ENCODE data around the gene TFDP1.

Gene TFDP1

DNA sequence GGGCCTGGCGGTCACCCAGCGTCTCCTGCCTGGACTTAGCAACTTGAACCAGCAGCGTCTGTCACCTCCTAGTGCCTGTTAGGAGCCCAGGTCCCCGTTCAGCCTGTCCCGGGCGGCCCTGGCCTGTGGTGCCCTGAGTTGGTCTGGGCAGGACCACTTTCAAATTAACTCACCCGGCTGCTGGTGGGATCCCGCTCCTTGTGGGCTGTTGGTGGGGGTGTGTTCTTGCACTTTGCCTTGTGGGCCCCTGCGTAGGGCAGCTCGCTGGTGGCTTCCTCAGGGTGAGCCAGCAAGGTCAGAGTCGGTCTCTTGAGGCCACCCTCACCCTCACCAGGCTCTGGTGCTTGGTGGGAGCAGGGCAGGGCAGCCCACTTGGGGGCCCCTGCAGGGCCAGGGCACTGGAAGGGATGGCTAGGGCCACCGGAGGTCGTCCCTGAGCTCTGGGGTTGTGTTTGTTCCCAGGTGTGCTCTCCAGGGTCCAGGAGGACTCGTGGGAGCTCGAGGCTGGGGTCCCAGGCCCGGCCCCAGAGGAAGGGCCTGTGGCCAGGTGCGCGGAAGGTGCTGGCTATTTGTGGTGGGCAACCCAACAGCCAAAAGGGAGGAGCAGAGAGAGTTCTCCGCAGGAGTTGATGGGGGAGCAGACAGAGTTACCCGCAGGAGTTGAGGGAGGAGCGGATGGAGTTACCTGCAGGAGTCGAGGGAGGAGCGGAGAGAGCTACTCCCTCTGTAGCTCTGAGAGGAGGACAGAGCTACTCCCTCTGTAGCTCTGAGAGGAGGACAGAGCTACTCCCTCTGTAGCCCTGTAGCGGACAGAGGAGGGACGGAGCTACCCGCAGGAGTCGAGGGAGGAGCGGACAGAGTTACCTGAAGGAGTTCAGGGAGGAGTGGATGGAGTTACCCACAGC, 16.9 kb downstream of the TFDP1 start:
- DNase-seq, result no peak

DNA sequence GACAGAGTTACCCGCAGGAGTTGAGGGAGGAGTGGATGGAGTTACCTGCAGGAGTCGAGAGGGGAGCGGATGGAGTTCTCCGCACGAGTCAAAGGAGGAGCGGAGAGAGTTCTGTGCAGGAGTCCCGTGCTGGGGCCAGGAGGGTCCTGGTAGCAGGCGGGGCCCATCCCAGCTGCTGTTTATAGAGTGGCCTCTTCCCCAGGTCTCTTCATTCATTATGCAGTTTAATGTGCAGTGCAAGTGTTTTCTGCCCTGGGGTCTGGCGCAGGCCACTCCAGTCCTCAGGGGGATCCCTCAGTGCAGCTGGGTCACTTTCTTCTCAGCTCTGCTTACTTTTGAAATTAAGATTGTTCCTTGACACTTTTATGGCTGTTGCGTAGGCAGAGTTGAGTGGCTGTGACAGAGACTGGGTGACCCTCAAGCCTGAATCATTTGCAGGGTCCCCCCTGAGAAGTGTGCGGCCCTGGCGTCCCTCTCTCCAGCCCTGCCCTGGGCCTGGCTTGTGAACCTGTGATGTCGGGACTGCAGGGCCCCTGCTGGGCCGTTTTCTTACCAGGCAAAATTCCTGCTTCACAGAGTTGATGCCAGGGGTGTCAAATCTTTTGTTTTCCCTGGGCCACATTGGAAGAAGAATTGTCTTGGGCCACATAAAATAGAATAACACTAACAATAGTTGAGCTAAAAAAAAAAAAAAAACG, 17.9 kb downstream of the TFDP1 start:
- DNase-seq, result no peak

- DNase-seq, result no peak
Observed at GRCh38 chr13:113603116-113603710, 18.7 kb downstream of the TFDP1 start.

DNA sequence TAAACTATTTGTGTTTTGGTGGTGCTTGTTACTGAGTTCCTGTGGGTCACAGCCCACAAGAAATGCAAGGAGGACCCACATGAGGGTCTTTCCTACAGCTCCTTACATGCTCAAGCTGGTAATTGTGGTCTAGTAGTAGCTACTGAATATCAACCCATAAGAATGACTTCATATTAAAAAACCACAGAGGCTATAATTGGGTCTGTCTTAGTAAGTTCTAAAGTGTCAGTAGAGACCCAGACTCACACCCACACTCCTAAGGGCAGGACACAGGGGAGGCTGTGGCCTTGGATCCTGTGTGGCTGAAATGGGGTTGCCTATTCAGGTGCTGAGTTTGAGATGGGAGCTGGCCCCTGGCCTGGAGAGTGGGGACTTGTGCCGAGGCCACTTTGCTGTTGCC, 19.6 kb downstream of the TFDP1 start:
- no peak for DNase-seq

- no peak for DNase-seq
Observed at GRCh38 chr13:113605461-113605860, 20.9 kb downstream of the TFDP1 start.

DNA sequence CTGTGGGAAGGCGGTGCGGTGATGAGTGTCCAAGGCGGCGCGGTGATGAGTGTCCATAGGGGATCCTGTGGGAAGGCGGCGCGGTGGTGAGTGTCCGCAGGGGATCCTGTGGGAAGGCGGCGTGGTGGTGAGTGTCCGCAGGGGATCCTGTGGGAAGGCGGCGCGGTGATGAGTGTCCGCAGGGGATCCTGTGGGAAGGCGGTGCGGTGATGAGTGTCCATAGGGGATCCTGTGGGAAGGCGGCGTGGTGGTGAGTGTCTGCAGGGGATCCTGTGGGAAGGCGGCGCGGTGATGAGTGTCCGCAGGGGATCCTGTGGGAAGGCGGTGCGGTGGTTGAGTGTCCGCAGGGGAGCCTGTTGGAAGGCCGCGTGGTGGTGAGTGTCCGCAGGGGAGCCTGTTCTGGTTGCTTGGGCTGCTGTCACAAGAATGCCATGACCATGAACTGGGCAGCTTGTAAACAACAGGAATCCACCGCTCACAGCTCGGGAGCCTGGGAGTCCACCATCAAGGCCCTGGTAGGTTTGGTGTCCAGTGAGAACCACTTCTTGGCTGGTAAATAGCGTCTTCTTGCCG, 21.4 kb downstream of the TFDP1 start:
- no peak for DNase-seq

DNA sequence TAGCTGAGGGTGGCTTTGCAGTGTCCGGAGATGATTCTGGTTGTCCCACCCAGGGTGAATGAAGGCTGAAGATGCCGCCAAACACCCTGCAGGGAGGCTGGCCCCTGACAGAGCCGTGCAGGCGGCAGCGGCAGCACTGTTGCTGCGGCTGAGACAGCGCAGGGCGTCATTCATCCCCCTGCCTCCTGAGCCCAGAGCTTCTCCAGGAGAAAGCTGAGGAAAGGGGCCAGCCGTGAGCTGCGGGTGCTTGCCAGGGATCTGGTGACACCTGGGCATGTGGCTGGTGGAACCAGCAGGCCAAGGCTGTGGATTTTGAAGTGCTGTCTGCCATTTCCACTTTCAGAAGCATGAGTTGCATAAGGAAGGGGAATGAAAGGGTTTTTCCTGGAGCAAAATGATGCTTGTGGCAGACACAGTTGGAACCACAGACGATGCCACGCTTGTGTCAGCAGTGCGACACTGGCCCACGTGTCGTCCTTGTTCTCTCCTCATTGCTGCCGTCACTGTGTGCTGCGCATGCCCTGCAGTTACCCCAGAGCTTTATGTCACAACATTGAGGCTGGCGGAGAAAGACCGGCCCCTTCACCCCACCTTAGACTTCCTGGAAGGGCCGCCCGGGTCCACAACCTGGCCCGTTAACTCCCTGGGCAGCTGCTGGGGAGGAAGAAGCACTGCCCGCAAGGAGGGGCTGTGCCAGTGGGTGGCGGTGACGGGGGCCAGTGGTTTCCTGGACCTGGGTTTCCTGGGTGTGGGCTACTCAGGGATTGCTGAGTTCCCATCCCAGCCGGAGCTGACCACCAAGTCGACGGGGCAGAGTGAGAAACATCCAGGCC, 22.7 kb downstream of the TFDP1 start:
- DNase-seq, result no peak

DNA sequence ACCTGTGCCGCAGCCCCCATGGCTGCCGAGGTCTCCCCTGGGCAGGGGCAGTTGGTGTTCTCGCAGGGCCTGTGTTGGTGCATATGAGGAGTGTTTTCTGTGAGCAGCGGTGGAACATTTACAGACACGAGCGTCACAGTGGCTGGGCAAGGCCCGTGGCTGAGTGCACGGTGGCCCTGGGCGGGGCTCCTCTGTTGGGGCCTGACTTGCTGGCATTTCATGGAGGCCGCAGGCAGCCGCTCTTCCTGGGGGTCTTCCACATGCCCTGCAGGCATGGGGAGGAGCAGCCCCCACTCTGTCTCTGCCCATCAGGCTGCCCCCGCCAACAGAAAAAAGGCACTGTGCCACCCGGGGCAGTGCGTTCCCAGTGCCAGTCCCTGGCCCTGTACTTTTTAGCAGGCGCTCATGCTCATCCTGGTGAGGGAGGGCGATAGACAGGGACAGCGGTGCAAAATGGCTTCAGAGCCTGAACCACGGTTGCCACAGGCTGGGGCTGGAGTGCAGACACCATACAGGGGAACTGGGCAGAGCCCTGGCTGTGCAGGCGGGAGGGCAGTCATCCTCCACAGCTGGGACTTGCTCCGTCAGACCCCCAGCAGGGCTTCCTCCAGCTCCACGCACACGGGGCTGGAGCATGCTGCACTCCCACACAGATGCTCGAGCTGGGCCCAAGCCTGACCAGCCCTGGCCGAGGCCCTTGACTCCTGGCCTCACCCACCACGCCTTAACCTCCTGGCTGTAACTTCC, 23.5 kb downstream of the TFDP1 start:
- DNase-seq, result no peak

- DNase-seq, result no peak
Observed at GRCh38 chr13:113608967-113609533, 24.5 kb downstream of the TFDP1 start.

DNA sequence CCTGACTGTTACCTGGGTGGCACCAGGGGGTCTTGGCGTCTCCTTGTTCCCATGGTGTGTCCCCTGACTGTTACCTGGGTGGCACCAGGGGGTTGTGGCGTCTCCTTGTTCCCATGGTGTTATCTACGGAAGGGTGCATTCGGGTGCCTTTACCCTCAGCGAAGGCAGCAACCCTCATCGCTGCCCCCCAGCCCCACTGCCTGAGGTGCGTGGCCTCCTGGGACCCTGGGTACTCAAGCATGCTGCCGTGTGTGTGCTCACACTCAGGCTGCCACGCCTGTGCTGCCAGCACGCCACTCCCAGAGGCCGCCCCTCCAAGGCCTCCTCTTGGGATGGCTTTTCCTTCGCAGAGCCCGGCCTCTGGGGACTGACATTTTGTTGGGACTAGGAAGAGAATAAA, 25.1 kb downstream of the TFDP1 start:
- no peak for DNase-seq

DNA sequence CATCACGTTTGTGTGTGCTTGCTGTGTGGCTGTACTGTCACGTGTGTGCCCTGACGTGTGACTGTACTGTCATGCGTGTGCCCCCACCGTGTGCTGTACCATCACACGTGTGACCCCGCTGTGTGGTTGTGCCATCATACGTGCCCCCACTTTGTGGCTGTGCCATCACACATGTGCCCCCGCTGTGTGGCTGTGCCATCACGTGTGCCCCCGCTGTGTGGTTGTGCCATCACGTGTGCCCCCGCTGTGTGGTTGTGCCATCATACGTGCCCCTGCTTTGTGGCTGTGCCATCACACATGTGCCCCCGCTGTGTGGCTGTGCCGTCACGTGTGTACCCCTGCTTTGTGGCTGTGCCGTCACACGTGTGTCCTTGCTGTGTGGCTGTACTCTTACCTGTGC, 25.7 kb downstream of the TFDP1 start:
- DNase-seq, result no peak

DNA sequence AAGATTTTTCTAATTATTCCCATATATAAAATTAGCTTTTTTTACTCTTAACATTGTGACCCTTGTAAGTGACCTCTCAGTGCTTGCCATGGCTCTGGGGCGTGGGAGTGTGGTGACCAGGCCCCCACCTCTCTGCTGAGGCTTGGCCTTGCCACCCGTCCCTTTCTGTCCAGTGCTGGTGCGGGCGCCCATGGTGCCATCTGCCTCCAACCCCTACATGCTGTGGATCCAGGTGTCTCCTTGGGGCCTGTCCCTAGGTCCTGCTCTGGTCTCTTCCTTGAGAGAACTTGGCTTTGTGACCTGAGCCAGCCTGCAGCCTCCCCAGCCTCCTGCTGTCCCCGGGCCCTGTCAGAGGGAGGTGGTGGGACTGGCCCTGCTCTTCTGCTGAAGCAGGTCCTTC, 27.4 kb downstream of the TFDP1 start:
- no peak for DNase-seq

DNA sequence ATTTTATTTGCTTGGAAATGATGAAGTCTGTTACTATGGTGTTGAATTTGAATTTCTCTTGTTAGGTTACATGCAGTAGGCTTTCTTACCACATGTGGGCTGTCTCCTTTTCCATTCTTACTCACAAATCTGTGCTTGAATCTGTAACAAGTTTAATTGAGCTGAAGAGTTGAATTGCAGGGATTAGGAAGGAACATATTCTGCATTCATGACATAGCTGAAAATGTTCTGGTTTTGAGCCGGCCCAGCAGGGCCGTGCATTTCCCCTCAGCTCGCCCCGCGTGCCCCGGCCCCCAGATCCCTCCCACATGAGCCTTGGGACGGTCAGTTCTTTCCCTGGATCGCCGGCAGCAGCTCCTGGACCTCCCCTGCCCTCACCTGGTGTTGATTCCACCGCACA, 28.1 kb downstream of the TFDP1 start:
- no peak for DNase-seq

DNA sequence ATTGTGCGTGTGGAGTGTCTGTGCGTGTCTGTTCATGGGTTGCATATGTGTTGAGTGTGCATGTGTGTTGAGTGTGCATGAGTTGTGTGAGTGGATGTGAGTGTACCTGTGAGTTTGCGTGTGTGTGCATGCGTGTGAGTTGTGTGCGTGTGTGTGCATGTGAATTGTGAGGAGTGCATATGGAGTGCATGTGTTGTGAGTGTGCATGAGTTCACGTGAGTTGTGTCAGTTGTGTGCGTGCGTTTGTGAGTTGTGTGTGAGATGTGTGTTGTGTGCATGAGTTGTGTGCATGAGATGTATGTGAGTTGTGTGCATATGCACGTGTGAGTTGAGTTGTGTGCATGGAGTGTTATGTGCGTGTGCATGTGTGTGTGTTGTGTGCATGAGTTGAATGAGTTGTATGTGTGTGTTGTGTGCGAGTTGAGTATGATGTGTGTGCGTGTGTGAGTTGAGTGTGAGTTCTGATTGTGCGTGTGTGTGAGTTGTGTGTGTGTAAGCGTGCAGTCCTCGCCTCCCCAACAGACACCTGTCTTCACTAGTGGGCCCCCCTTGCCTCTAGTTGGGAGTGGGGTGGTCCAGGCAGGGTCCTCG, 29.3 kb downstream of the TFDP1 start:
- DNase-seq, result no peak

- DNase-seq, result no peak
Observed at GRCh38 chr13:113616281-113616906, 31.8 kb downstream of the TFDP1 start.

DNA sequence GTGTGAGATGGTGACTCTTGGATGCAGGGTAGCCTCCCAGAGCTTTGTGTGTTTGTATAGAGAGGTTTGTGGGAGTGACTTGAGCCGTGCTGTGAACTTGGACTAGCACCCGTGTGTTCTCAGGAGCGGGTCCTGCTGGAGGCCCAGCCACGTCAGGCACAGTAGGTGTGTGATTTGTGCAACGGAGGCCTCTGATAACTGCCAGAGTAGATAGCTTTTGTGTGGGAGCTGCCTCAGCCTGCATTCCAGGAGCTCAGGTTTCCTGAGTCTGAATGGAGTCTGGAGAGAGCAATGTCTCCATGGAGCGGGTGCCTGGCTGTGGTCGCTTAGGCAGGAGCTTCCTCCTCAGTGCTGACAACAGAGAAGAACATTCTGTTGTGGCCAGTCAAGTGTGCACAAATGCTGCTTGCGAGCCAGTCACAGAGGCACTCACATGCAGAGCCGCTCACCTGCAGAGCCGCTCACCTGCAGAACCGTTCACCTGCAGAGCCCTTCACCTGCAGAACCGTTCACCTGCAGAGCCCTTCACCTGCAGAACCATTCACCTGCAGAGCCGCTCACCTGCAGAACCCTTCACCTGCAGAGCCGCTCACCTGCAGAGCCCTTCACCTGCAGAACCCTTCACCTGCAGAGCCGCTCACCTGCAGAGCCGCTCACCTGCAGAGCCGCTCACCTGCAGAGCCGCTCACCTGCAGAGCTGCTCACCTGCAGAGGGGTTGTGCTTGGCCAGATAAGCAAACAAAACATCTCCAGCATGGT, 32.6 kb downstream of the TFDP1 start:
- peak; percentile 59 for DNase-seq

DNA sequence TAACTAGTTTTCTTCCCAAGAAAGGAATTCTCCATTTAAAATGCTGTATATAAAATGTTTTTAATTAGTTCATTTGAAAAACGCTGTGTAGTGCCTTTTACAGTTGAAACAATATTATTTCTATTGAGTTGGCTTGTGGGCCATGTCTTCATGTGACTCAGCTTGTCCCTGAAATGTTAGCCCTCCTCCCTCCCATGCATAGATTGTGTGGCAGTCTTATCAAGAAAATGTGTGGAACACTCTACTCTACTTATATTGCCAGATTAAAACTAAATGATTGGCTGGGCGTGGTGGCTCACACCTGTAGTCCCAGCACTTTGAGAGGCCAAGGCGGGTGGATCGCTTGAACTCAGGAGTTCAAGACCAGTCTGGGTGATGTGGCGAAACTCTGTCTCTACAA, 33.4 kb downstream of the TFDP1 start:
- no peak for DNase-seq

GRCh38 chr13:113618455-113618854, 33.9 kb downstream of the TFDP1 start:
- no peak for DNase-seq

DNA sequence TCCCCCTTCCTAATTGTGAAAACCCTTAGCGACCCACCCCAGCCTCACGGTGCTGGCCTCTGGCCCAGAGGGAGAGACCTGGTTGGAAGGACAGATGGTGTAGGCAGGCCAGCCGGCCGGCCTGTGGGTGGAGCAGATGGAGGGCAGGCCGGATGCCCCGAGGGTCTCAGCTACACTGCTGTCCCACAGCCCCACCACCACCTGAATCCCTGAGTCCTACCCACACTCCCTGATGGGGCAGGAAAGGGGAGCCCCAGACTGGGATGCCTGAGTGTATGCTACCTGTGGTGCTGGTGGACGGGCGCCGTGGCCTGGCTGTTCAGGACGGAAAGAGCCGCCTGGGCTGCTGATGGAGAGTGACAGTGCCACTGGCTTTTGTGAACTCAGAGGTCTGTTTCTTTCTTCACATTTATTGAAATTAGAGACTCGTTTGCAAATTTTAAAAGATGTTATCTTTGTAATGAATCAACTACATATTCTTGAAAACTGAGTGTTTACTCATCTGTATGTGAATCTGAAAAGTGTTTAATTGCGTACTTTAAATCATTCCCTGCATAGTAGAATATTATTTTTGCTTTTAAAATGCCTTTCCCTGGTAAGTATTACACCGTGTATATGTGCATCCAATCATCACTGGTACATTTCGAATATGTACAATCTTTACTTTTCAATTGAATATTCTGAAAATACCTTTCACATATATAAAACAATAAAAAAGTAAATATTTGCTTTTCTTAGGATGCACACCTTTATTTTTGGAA, 35.7 kb downstream of the TFDP1 start:
- no peak for DNase-seq
